ENCODE measurements around the gene ADCY7.

- TF ChIP-seq FOXM1 (IDR thresholded peaks at IDR 0.05; ENCODE audit: borderline replicate concordance), result no peak
- no peak for TF ChIP-seq FOXA1 (IDR thresholded peaks at IDR 0.05)
- TF ChIP-seq BHLHE40 (IDR thresholded peaks at IDR 0.05; ENCODE audit: borderline replicate concordance), result no peak
- TF ChIP-seq SP1 (IDR thresholded peaks at IDR 0.05), result no peak
- TF ChIP-seq NFRKB (IDR thresholded peaks at IDR 0.05), result no peak
- TF ChIP-seq ARNT (IDR thresholded peaks at IDR 0.05), result no peak
- no peak for TF ChIP-seq HDGF (IDR thresholded peaks at IDR 0.05; ENCODE audit: borderline replicate concordance)
- TF ChIP-seq LEF1 (IDR thresholded peaks at IDR 0.05; ENCODE audit: borderline replicate concordance), result no peak
- TF ChIP-seq L3MBTL2 (conservative IDR thresholded peaks at IDR 0.05), result no peak
- no peak for TF ChIP-seq FOXK2 (IDR thresholded peaks at IDR 0.05)
- no peak for TF ChIP-seq ZNF384 (IDR thresholded peaks at IDR 0.05)
- no peak for TF ChIP-seq SUZ12 (IDR thresholded peaks at IDR 0.05)
Observed at GRCh38 chr16:50338371-50339231, 72.2 kb downstream of the ADCY7 start.
